ENCODE data around the gene RAB19. TPM values are rescaled to one million over a fixed set of nuclear protein-coding genes. Genes with fewer than 3 reads are reported as not detected.
"Not testable (repeated sequence)": the region's sequence is repeated elsewhere in the genome, so short reads cannot be mapped to it uniquely, and the experiment has no call there.

Gene RAB19
- total RNA-seq, 1 donor from 2014 or later = not detected

DNA sequence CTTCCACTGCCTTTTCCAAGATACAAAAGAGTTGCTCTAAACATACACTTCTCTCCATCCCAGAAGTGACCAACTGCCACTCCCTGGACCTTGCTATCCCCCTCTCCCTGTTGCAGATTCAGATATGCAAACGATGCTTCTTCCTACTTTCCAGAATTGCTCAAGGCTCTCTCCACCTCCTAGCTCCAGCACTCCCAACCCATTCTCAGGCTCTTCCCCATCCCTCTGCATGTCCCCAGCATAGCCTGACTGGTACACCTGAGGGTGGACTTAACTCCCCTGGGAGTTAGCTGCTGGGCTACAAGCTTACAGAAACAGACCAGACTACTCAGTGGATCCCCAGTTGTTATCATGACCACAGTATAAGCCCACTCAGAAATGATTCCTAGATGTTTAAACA lies 47.9 kb downstream of the RAB19 start:
- no peak for ATAC-seq

GRCh38 chr7:140453273-140453672 lies 49.4 kb downstream of the RAB19 start:
- ATAC-seq = no peak
- no peak for DNase-seq (ENCODE audit: low spot score)

More for the DNA sequence above, 47.9 kb downstream of the RAB19 start:
- no peak for DNase-seq (ENCODE audit: low spot score)

- not testable (repeated sequence) for ATAC-seq; DNase-seq (ENCODE audit: low spot score)
These were observed 50.2 kb downstream of the RAB19 start for GRCh38 chr7:140453785-140454656.

DNA sequence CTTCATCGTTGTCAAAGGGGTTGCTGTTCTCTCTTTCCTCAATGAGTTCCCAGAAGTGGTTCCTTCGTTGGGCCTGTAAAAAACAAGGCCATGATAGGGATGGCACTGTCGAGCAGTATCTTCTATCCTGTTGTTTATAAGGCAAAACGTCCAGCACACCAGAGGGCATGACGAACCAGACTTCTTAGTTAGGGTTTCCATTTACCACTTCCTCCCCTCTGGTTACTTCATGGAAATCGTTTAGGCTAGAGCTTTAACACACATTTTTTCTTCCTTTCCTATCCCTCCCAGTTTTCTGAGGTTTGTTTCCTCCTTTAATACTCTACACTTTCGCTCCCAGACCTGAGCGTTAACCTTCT lies 50.8 kb downstream of the RAB19 start:
- ATAC-seq (no peak), DNase-seq (ENCODE audit: low spot score) (no peak)

DNA sequence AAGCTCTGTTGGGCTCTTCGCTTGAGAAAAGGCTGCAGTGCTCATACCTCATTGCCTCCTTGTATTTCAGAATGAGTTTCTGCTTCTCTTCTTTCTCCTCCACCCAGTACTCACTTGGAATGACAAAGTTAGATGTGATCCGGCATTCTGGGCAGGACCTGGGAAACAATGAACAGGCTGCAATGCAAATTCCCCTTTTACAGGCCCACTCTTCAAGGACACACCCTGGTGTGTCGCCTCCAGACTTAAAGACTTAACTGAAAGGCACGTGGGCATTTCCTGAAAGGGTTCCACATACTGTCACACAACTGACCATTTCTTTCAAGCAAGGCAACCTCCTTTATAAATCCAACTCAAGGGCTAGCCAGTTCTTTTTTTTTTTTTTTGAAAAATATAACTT lies 51.9 kb downstream of the RAB19 start:
- DNase-seq (ENCODE audit: low spot score) = no peak
- no peak for ATAC-seq

GRCh38 chr7:140456551-140457051 lies 52.7 kb downstream of the RAB19 start:
- no peak for DNase-seq (ENCODE audit: low spot score)

GRCh38 chr7:140458201-140458600 lies 54.3 kb downstream of the RAB19 start:
- ATAC-seq (no peak), DNase-seq (ENCODE audit: low spot score) (no peak)

More at GRCh38 chr7:140456551-140457051, 52.7 kb downstream of the RAB19 start:
- peak; percentile 65 for ATAC-seq

- no peak for ATAC-seq
- no peak for DNase-seq (ENCODE audit: low spot score)
These were observed 55.1 kb downstream of the RAB19 start for GRCh38 chr7:140458916-140459315.

- no peak for DNase-seq (ENCODE audit: low spot score)
- no peak for ATAC-seq
These were observed 59.3 kb downstream of the RAB19 start for GRCh38 chr7:140463111-140463510.

DNA sequence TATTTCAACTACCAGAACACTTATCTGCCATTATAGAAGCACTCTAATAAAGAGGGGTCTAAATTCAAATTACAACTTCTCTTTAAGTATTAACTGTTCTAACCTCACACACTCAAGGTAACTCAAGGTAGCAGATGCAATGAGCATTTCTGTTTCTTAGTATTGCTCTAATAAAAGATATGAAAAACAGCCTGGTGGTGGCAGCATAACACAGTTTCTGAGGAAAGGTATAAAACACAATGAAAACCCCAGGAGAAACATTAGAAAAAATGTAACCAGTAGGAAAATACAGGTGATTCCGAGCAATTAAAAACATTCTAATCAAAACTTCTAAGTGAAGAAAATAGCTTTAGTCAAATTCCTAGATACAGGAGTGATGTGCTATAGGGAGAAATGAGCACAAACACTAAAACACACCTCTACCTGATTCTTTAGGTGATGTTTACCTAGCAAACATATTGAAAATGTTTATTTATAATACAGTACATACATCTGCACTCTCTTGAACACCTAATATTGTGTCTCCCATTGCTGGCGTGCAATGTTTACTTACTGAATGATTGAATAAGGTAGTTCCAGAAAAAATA lies 72.0 kb downstream of the RAB19 start:
- no peak for DNase-seq (ENCODE audit: low spot score)
- ATAC-seq = no peak

GRCh38 chr7:140476698-140477261 lies 72.9 kb downstream of the RAB19 start:
- ATAC-seq (no peak), DNase-seq (ENCODE audit: low spot score) (no peak)

Other genes with a start within 250 kb of the RAB19 start
- gene KDM7A, start 227.1 kb upstream of the RAB19 start, total RNA-seq = 4.2 TPM
- gene SLC37A3, start 5.5 kb upstream of the RAB19 start, total RNA-seq = 8.0 TPM
- 39.6 TPM for gene MKRN1, start 75.4 kb downstream of the RAB19 start, total RNA-seq
- 2.5 TPM for gene DENND2A, start 236.8 kb downstream of the RAB19 start, total RNA-seq